ENCODE measurements around the gene ASB13.

The ASB13 gene

GRCh38 chr10:5647507-5648240, 18.7 kb downstream of the ASB13 start:
- ChIA-PET CTCF (no interaction called here), POLR2A (no interaction called here)
- DNase-seq (ENCODE audit: extremely low spot score), result no peak
- TF ChIP-seq LEF1 (IDR thresholded peaks at IDR 0.05; ENCODE audit: borderline replicate concordance) (no peak), ARNT (IDR thresholded peaks at IDR 0.05) (no peak), L3MBTL2 (conservative IDR thresholded peaks at IDR 0.05) (no peak), ELF4 (IDR thresholded peaks at IDR 0.05) (no peak), CTBP1 (IDR thresholded peaks at IDR 0.05; ENCODE audit: borderline replicate concordance) (no peak), SUZ12 (IDR thresholded peaks at IDR 0.05) (no peak), NFRKB (IDR thresholded peaks at IDR 0.05) (no peak), FOXK2 (IDR thresholded peaks at IDR 0.05) (no peak), HDGF (IDR thresholded peaks at IDR 0.05; ENCODE audit: borderline replicate concordance) (no peak), SP1 (IDR thresholded peaks at IDR 0.05) (no peak), FOXM1 (IDR thresholded peaks at IDR 0.05; ENCODE audit: borderline replicate concordance) (no peak), FOXA1 (IDR thresholded peaks at IDR 0.05) (no peak), TARDBP (IDR thresholded peaks at IDR 0.05) (no peak), ZNF384 (IDR thresholded peaks at IDR 0.05) (no peak), BHLHE40 (IDR thresholded peaks at IDR 0.05; ENCODE audit: borderline replicate concordance) (no peak)
- TF ChIP-seq, protein P1, sequence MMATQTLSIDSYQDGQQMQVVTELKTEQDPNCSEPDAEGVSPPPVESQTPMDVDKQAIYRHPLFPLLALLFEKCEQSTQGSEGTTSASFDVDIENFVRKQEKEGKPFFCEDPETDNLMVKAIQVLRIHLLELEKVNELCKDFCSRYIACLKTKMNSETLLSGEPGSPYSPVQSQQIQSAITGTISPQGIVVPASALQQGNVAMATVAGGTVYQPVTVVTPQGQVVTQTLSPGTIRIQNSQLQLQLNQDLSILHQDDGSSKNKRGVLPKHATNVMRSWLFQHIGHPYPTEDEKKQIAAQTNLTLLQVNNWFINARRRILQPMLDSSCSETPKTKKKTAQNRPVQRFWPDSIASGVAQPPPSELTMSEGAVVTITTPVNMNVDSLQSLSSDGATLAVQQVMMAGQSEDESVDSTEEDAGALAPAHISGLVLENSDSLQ (IDR thresholded peaks at IDR 0.05), result no peak

- no peak for DNase-seq (ENCODE audit: extremely low spot score)
- POLR2A ChIA-PET, result no interaction called here
- CTCF ChIA-PET, result no interaction called here
- TF ChIP-seq L3MBTL2 (conservative IDR thresholded peaks at IDR 0.05), result no peak
- TF ChIP-seq HDGF (IDR thresholded peaks at IDR 0.05; ENCODE audit: borderline replicate concordance), result no peak
- TF ChIP-seq, protein P1 (IDR thresholded peaks at IDR 0.05), result no peak
- TF ChIP-seq BHLHE40 (IDR thresholded peaks at IDR 0.05; ENCODE audit: borderline replicate concordance), result no peak
- no peak for TF ChIP-seq FOXM1 (IDR thresholded peaks at IDR 0.05; ENCODE audit: borderline replicate concordance)
- TF ChIP-seq NFRKB (IDR thresholded peaks at IDR 0.05), result no peak
- no peak for TF ChIP-seq ARNT (IDR thresholded peaks at IDR 0.05)
- TF ChIP-seq ELF4 (IDR thresholded peaks at IDR 0.05), result no peak
- no peak for TF ChIP-seq FOXK2 (IDR thresholded peaks at IDR 0.05)
- TF ChIP-seq SP1 (IDR thresholded peaks at IDR 0.05), result no peak
- TF ChIP-seq CTBP1 (IDR thresholded peaks at IDR 0.05; ENCODE audit: borderline replicate concordance), result no peak
- no peak for TF ChIP-seq FOXA1 (IDR thresholded peaks at IDR 0.05)
- no peak for TF ChIP-seq TARDBP (IDR thresholded peaks at IDR 0.05)
Observed at GRCh38 chr10:5645944-5646617, 20.3 kb downstream of the ASB13 start.

DNA sequence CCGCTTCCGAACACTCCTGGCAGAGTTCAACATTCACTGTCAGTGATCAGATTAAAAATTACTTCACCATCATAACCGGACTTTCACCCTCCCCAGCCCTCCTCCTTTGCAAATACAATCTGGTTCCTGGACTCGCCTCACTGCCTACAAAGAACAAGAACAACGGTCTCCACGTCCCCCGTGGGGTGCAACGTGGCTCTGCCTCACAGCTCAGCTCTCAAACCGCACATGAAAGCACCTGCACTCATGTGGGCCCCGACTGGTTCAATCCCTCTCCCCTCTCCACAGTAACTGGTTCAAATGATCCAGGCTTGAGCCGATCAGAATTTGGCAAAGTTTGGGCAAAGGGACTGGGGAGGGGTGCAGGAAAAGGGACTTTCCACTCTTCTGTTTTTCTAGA, 21.0 kb downstream of the ASB13 start:
- TF ChIP-seq FOXM1 (IDR thresholded peaks at IDR 0.05; ENCODE audit: borderline replicate concordance) (no peak), BHLHE40 (IDR thresholded peaks at IDR 0.05; ENCODE audit: borderline replicate concordance) (no peak)
- TF ChIP-seq, protein P1 (IDR thresholded peaks at IDR 0.05), result no peak
- no peak for DNase-seq (ENCODE audit: extremely low spot score)
- ChIA-PET POLR2A (no interaction called here), CTCF (interaction anchor here (0.9 kb wide), 1 partner anchor 16 kb away, joined by 4 read pairs; no protein-coding TSS in a partner anchor)

- ChIA-PET POLR2A (no interaction called here), CTCF (interaction anchor here (0.9 kb wide), 1 partner anchor 16 kb away, joined by 4 read pairs; no protein-coding TSS in a partner anchor)
- no peak for DNase-seq (ENCODE audit: extremely low spot score)
- TF ChIP-seq ELF4 (IDR thresholded peaks at IDR 0.05), result no peak
- TF ChIP-seq NFRKB (IDR thresholded peaks at IDR 0.05), result no peak
- no peak for TF ChIP-seq SP1 (IDR thresholded peaks at IDR 0.05)
- TF ChIP-seq L3MBTL2 (conservative IDR thresholded peaks at IDR 0.05), result no peak
- no peak for TF ChIP-seq BHLHE40 (IDR thresholded peaks at IDR 0.05; ENCODE audit: borderline replicate concordance)
- no peak for TF ChIP-seq FOXK2 (IDR thresholded peaks at IDR 0.05)
- TF ChIP-seq, protein P1 (IDR thresholded peaks at IDR 0.05), result no peak
- TF ChIP-seq FOXM1 (IDR thresholded peaks at IDR 0.05; ENCODE audit: borderline replicate concordance), result no peak
- no peak for TF ChIP-seq FOXA1 (IDR thresholded peaks at IDR 0.05)
- no peak for TF ChIP-seq HDGF (IDR thresholded peaks at IDR 0.05; ENCODE audit: borderline replicate concordance)
- TF ChIP-seq ARNT (IDR thresholded peaks at IDR 0.05), result no peak
- no peak for TF ChIP-seq LEF1 (IDR thresholded peaks at IDR 0.05; ENCODE audit: borderline replicate concordance)
- TF ChIP-seq CTBP1 (IDR thresholded peaks at IDR 0.05; ENCODE audit: borderline replicate concordance), result no peak
- no peak for TF ChIP-seq ZNF384 (IDR thresholded peaks at IDR 0.05)
- TF ChIP-seq TARDBP (IDR thresholded peaks at IDR 0.05), result no peak
- no peak for TF ChIP-seq SUZ12 (IDR thresholded peaks at IDR 0.05)
Observed at GRCh38 chr10:5644930-5645329, 21.5 kb downstream of the ASB13 start.

- CTCF ChIA-PET, result interaction anchor here (1.0 kb wide), 2 partner anchors 14 to 201 kb away, joined by 3 to 4 read pairs; no protein-coding TSS in a partner anchor
- POLR2A ChIA-PET, result no interaction called here
- DNase-seq (ENCODE audit: extremely low spot score), result no peak
- no peak for TF ChIP-seq TARDBP (IDR thresholded peaks at IDR 0.05)
- no peak for TF ChIP-seq BHLHE40 (IDR thresholded peaks at IDR 0.05; ENCODE audit: borderline replicate concordance)
- TF ChIP-seq SUZ12 (IDR thresholded peaks at IDR 0.05), result no peak
- no peak for TF ChIP-seq ARNT (IDR thresholded peaks at IDR 0.05)
Observed at GRCh38 chr10:5643346-5644067, 22.9 kb downstream of the ASB13 start.
